Glomerular endothelial cell (primary cell): ENCODE data around the gene ATP1B2. TPM values are rescaled to one million over a fixed set of nuclear protein-coding genes. Genes with fewer than 3 reads are reported as not detected.

Source experiments
- DNase-seq: peaks from one replicate; pipeline ENCODE4 v3.0.0-alpha.2; 2011; ENCODE audit warnings: low read depth, low spot score; ENCODE audit errors: extremely low read depth
- total RNA-seq: library from RNA; depleted of rRNA; stranded (reverse); fragments of >200 nt; gene quantifications from 2 replicates; pipeline ENCODE4 v1.2.3, GENCODE V29; 2015

ATP1B2 gene
- total RNA-seq, 1 donor from 2014 or later: not detected

- no peak for DNase-seq
Observed at GRCh38 chr17:7684851-7685532, 34.3 kb downstream of the ATP1B2 start.

GRCh38 chr17:7685533-7686221, 35.0 kb downstream of the ATP1B2 start:
- peak; percentile 81 for DNase-seq

- peak; percentile 87 for DNase-seq
Observed at GRCh38 chr17:7686222-7687071, 35.7 kb downstream of the ATP1B2 start.

- DNase-seq: peak; percentile 68
Observed at GRCh38 chr17:7687072-7687907, 36.6 kb downstream of the ATP1B2 start, which contains the start of gene TP53. Gene TP53 (minus strand): TSS chr17:7687490. CDS start chr17:7676594, 10,896 bp downstream.

- peak; percentile 91 for DNase-seq
Observed at GRCh38 chr17:7687908-7688807, 37.4 kb downstream of the ATP1B2 start, which contains the start of gene WRAP53. Gene WRAP53 (plus strand): TSS chr17:7688477. CDS start chr17:7688649, 172 bp downstream.

- DNase-seq: no peak
Observed at GRCh38 chr17:7688808-7689316, 38.1 kb downstream of the ATP1B2 start.

- no peak for DNase-seq
Observed at GRCh38 chr17:7695586-7695985, 44.9 kb downstream of the ATP1B2 start.

- DNase-seq: no peak
Observed at GRCh38 chr17:7697828-7698588, 47.3 kb downstream of the ATP1B2 start.

GRCh38 chr17:7700510-7700909, 49.8 kb downstream of the ATP1B2 start:
- no peak for DNase-seq

- DNase-seq: no peak
Observed at GRCh38 chr17:7701681-7702080, 51.0 kb downstream of the ATP1B2 start.

- DNase-seq: no peak
Observed at GRCh38 chr17:7702776-7703175, 52.0 kb downstream of the ATP1B2 start.

- DNase-seq: no peak
Observed at GRCh38 chr17:7703584-7704479, 53.1 kb downstream of the ATP1B2 start.

GRCh38 chr17:7704601-7705268, 54.0 kb downstream of the ATP1B2 start, which contains the start of gene EFNB3:
Gene EFNB3 (plus strand): TSS chr17:7705202. CDS start chr17:7705599, 397 bp downstream.
- DNase-seq: no peak

GRCh38 chr17:7705269-7706255, 54.8 kb downstream of the ATP1B2 start:
- DNase-seq: no peak

- DNase-seq: no peak
Observed at GRCh38 chr17:7706631-7707354, 56.1 kb downstream of the ATP1B2 start.
